SK-N-MC (cell line): ENCODE data around the gene TMEM82.

Experiments
- EZH2 ChIP-seq: fragments of 200-600 bp; sonication (generic); IDR thresholded peaks from one replicate; pipeline ENCODE4 v1.6.1; 2017; ENCODE audit warnings: antibody characterized with exemption
- FOXP2 ChIP-seq: optimal IDR thresholded peaks from 2 replicates; pipeline ENCODE3; 2011; ENCODE audit warnings: mild to moderate bottlenecking, moderate library complexity; ENCODE audit not compliant: insufficient read depth; ENCODE audit errors: extremely low read length, control extremely low read depth

- TF ChIP-seq EZH2 (no peak), FOXP2 (no peak)
Measured at GRCh38 chr1:15770313-15770962, 28.1 kb downstream of the TMEM82 start.
